Measurements from ENCODE around the gene CLDN9.
A peak's percentile ranks its signal among the peaks of the same experiment; 100 is the strongest.

Gene CLDN9

GRCh38 chr16:3012828-3013420 is at the start of gene CLDN9:
Gene CLDN9, plus strand, starts transcription at chr16:3012923. Its CDS starts 440 bp downstream, at chr16:3013363.
- no peak for DNase-seq (ENCODE audit: low read depth)

GRCh38 chr16:2963074-2963722 is 49.5 kb upstream of the CLDN9 start:
- DNase-seq (ENCODE audit: low read depth) = no peak

GRCh38 chr16:2963723-2964474 is 48.8 kb upstream of the CLDN9 start, which contains the start of gene KREMEN2:
Gene KREMEN2, plus strand, starts transcription at chr16:2964275. Its CDS starts 246 bp downstream, at chr16:2964521.
- DNase-seq (ENCODE audit: low read depth) = no peak

- DNase-seq (ENCODE audit: low read depth) = no peak
These were observed 48.0 kb upstream of the CLDN9 start for GRCh38 chr16:2964475-2965336.

GRCh38 chr16:2966043-2966807 is 46.5 kb upstream of the CLDN9 start:
- no peak for DNase-seq (ENCODE audit: low read depth)

- no peak for DNase-seq (ENCODE audit: low read depth)
These were observed 45.9 kb upstream of the CLDN9 start for GRCh38 chr16:2966808-2967191.

GRCh38 chr16:2967211-2967631 is 45.5 kb upstream of the CLDN9 start:
- DNase-seq (ENCODE audit: low read depth) = no peak

GRCh38 chr16:2967721-2968161 is 45.0 kb upstream of the CLDN9 start:
- no peak for DNase-seq (ENCODE audit: low read depth)

DNA sequence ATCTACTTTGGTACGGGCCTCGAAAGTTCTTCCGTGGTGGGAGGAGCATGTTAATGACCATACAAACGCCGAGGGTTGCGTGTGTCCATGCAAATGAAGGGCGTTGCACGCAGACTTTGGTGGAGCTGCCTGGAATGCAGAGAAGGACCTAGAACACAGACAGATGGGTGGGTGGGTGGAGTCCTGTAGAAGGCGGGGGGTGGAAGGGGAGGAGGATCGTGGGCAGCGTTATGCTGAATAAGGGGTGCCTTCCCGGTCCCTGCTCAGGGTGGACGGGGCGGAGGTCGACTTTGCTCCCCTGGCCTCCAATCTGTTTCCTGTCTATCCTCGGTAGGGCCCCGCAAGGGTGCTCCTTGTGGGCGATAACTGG is 44.4 kb upstream of the CLDN9 start:
- DNase-seq (ENCODE audit: low read depth) = no peak

GRCh38 chr16:2968738-2969544 is 43.8 kb upstream of the CLDN9 start, which contains the start of gene PAQR4:
Gene PAQR4, plus strand, starts transcription at chr16:2969348. Its CDS starts 327 bp downstream, at chr16:2969675.
- peak; percentile 39 for DNase-seq (ENCODE audit: low read depth)

- DNase-seq (ENCODE audit: low read depth) = no peak
These were observed 42.9 kb upstream of the CLDN9 start for GRCh38 chr16:2969545-2970521.

- DNase-seq (ENCODE audit: low read depth) = no peak
These were observed 42.2 kb upstream of the CLDN9 start for GRCh38 chr16:2970563-2970962.

DNA sequence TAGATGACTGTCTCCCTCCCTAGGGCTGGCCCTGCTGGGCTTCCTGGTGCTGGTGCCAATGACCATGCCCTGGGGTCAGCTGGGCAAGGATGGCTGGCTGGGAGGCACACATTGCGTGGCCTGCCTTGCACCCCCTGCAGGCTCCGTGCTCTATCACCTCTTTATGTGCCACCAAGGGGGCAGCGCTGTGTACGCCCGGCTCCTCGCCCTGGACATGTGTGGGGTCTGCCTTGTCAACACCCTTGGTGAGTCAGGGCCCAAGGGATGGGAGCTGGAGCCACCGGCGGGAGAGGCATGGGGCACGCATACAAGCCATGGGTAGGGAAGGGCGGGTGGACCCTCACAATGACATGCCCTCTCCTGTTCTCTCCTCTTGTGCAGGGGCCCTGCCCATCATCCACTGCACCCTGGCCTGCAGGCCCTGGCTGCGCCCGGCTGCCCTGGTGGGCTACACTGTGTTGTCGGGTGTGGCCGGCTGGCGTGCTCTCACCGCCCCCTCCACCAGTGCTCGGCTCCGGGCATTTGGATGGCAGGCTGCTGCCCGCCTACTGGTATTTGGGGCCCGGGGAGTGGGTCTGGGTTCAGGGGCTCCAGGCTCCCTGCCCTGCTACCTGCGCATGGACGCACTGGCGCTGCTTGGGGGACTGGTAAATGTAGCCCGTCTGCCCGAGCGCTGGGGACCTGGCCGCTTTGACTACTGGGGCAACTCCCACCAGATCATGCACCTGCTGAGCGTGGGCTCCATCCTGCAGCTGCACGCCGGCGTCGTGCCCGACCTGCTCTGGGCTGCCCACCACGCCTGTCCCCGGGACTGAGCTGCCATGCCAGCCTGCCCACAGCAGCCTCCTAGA is 41.4 kb upstream of the CLDN9 start:
- no peak for DNase-seq (ENCODE audit: low read depth)

GRCh38 chr16:2971985-2972784 is 40.5 kb upstream of the CLDN9 start:
- no peak for DNase-seq (ENCODE audit: low read depth)

GRCh38 chr16:2973093-2973492 is 39.6 kb upstream of the CLDN9 start:
- DNase-seq (ENCODE audit: low read depth) = no peak

DNA sequence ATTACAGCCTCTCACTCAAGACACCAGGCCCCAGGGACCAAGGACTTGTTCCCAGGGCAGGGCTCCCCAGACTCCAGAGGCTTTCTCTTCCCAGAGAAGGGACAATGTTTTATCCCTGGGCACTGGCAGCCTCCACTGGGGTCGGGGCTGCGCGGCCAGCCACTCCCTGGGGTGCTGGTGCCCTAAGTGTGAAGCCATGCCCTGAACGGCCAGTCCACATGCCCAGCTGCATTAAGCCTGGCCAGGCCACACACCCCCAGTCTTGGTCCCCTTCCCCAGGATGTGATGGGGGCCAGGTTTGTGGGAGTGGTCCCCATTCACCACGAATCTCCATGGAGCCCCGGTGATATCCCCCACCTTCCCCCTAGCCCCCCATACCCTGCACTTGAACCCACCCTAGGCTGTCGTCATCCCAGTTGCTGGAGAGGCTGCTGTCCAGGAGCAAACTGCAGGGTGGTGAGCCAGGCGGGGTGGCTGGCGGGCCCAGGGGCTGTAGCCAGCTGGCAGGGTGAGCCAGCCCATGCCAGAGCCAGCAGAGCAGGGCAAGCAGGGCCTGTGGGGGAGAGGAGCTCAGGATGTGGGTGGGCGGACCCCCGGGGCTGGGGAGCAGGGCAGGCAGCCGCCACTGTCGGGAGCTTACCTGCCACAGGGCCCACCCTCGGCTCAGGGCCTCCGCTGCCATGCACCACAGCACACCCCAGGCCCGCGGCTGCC is 39.0 kb upstream of the CLDN9 start:
- no peak for DNase-seq (ENCODE audit: low read depth)
